ENCODE data around the gene TKFC. TPM values are rescaled to one million over a fixed set of nuclear protein-coding genes. Genes with fewer than 3 reads are reported as not detected.

The TKFC gene
- total RNA-seq, 4 donors from 2014 or later: 9.3 to 24.1 (median 15.5) TPM

GRCh38 chr11:61370349-61371005, 37.4 kb downstream of the TKFC start:
- TF ChIP-seq, protein P1, sequence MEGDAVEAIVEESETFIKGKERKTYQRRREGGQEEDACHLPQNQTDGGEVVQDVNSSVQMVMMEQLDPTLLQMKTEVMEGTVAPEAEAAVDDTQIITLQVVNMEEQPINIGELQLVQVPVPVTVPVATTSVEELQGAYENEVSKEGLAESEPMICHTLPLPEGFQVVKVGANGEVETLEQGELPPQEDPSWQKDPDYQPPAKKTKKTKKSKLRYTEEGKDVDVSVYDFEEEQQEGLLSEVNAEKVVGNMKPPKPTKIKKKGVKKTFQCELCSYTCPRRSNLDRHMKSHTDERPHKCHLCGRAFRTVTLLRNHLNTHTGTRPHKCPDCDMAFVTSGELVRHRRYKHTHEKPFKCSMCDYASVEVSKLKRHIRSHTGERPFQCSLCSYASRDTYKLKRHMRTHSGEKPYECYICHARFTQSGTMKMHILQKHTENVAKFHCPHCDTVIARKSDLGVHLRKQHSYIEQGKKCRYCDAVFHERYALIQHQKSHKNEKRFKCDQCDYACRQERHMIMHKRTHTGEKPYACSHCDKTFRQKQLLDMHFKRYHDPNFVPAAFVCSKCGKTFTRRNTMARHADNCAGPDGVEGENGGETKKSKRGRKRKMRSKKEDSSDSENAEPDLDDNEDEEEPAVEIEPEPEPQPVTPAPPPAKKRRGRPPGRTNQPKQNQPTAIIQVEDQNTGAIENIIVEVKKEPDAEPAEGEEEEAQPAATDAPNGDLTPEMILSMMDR (IDR thresholded peaks at IDR 0.05; ENCODE audit: low read depth): no peak

DNA sequence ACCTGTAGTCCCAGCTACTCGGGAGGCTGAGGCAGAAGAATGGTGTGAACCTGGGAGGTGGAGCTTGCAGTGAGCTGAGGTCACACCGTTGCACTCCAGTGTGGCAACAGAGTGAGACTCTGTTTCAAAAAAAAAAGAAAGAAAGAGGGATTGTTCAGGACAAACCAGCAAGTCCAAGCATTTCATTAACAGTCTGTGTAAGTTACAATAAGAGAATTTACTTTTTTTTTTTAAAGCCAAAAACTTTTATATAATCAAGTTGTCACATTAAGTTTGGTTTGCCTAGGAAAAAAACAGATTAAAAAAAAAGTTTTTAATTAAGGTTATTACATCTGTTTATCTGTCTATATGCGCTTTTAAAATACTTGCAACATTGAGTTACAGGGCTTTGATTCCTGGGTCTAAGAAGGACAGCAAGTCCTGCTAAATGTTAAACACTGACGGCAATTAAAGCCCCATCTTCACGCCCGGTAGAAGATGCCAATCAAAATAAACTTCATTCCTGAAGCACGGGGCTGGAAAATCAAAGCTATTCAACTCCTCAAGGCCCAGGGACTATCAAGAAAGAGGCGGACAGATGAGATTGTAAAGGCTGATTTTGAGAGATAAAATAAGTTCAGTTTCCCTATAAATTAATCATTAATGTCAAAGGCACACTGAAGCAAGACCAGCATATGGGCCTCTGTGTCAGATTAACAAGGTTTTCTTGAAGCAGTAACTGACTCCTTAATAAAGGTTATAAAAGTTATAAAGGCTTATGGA, 39.8 kb downstream of the TKFC start:
- TF ChIP-seq, protein P1 (IDR thresholded peaks at IDR 0.05; ENCODE audit: low read depth): no peak

- TF ChIP-seq, protein P1 (IDR thresholded peaks at IDR 0.05; ENCODE audit: low read depth): no peak
These were observed 42.7 kb downstream of the TKFC start for GRCh38 chr11:61375761-61376108.

GRCh38 chr11:61377461-61378160, 44.6 kb downstream of the TKFC start:
- TF ChIP-seq, protein P1 (IDR thresholded peaks at IDR 0.05; ENCODE audit: low read depth): no peak

DNA sequence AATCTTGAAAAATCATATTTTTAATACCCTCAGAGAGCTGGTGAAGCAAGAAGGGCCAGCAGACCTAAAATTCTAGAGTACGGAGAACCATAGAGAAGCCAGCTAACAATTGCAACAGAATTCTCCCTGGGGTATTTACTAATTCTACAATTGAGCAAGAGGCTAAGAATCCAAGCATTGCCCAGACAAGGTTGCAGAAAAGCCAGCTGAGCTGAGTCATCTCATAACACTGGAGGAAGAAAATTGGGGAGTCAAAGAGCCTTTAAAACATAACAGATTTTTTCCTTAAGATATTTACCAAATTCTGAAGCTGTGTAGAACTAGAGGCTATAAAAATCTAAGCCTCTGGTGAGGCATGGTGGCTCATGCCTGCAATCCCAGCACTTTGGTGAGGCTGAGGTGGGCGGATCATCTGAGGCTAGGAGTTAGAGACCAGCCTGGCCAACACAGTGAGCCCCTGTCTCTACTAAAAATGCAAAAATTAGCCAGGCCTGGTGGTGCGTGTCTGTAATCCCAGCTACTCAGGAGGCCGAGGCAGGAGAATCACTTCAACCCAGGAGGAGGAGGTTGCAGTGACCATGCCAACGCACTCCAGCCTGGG, 45.8 kb downstream of the TKFC start:
- TF ChIP-seq, protein P1 (IDR thresholded peaks at IDR 0.05; ENCODE audit: low read depth): no peak

- TF ChIP-seq, protein P1 (IDR thresholded peaks at IDR 0.05; ENCODE audit: low read depth): no peak
These were observed 47.9 kb downstream of the TKFC start for GRCh38 chr11:61380884-61381283.
